HG02588 (cell line): ENCODE data around the gene ACTG1.

ENCODE experiments used
- ATAC-seq: cut with Tn5 transposase; IDR thresholded peaks from one replicate; pipeline ENCODE4 v1.9.1; 2021; ENCODE audit warnings: mild to moderate bottlenecking, moderate library complexity; ENCODE audit not compliant: unreplicated experiment

ACTG1 gene

GRCh38 chr17:81545160-81545949 is 32.8 kb upstream of the ACTG1 start:
- ATAC-seq = no peak

- ATAC-seq = no peak
Measured at GRCh38 chr17:81544281-81544974, 31.8 kb upstream of the ACTG1 start.

- no peak for ATAC-seq
Measured at GRCh38 chr17:81543756-81544155, 31.2 kb upstream of the ACTG1 start.

GRCh38 chr17:81543339-81543675 is 30.7 kb upstream of the ACTG1 start:
- ATAC-seq = no peak

- ATAC-seq = no peak
Measured at GRCh38 chr17:81542431-81543338, 30.1 kb upstream of the ACTG1 start.

GRCh38 chr17:81541123-81541522 is 28.5 kb upstream of the ACTG1 start:
- ATAC-seq = no peak

- ATAC-seq = no peak
Measured at GRCh38 chr17:81540676-81541027, 28.1 kb upstream of the ACTG1 start.

GRCh38 chr17:81539961-81540675 is 27.5 kb upstream of the ACTG1 start:
- no peak for ATAC-seq

- no peak for ATAC-seq
Measured at GRCh38 chr17:81539571-81539900, 26.9 kb upstream of the ACTG1 start.

- no peak for ATAC-seq
Measured at GRCh38 chr17:81538651-81539570, 26.3 kb upstream of the ACTG1 start.

GRCh38 chr17:81537856-81538555 is 25.4 kb upstream of the ACTG1 start:
- ATAC-seq = no peak

GRCh38 chr17:81537343-81537855 is 24.8 kb upstream of the ACTG1 start:
- ATAC-seq = no peak

- ATAC-seq = no peak
Measured at GRCh38 chr17:81536299-81537290, 24.0 kb upstream of the ACTG1 start.

- ATAC-seq = no peak
Measured at GRCh38 chr17:81535480-81536298, 23.1 kb upstream of the ACTG1 start.

GRCh38 chr17:81535007-81535328 is 22.4 kb upstream of the ACTG1 start:
- ATAC-seq = no peak

- ATAC-seq = no peak
Measured at GRCh38 chr17:81534157-81535006, 21.8 kb upstream of the ACTG1 start.
